A549 (cell line): ENCODE measurements around the gene APC. TPM values are rescaled to one million over a fixed set of nuclear protein-coding genes. Genes with fewer than 3 reads are reported as not detected.
A peak's percentile ranks its signal among the peaks of the same experiment; 100 is the strongest.

Source experiments
- ATAC-seq, 2 experiments: fragments of 200-7000 bp in 1 of 2; fragments of >200 bp in 1 of 2; cut with Nextera tagmentation in 1 of 2; cut with Tn5 transposase in 1 of 2; 3 replicates each; pipeline versions ENCODE4 v1.8.0 to v1.9.1; 2018 to 2020; ENCODE audit warnings: mild to moderate bottlenecking in 1 of 2, moderate library complexity in 1 of 2
- CTCF ChIA-PET: fragments of 300-600 bp; sonication (Branson Sonifier 250); formaldehyde crosslinking; extraction: SDS; loops from one replicate; lab custom pipeline; 2021; ENCODE audit warnings: antibody characterized with exemption, inconsistent platforms; lab: Yijun Ruan, JAX
- POLR2A ChIA-PET: fragments of 350-600 bp; formaldehyde crosslinking; extraction: SDS; loops from one replicate; lab custom pipeline; 2021; ENCODE audit warnings: antibody characterized with exemption, inconsistent platforms; lab: Yijun Ruan, JAX
- DNase-seq, 2 experiments: peaks; one replicate each; pipeline versions ENCODE4 v3.0.0 to v3.0.0-alpha.2; 2011 to 2016; ENCODE audit warnings: low read depth in 1 of 2, low spot score in 1 of 2
- FAIRE-seq: peaks from 2 replicates; lab custom pipeline; 2011; peaks lifted over from hg19 to GRCh38; lab: Jason Lieb, UNC
- H3K27ac ChIP-seq, 2 experiments: fragments of >200 bp; sonication (Bioruptor Twin); formaldehyde crosslinking; 3 replicates each; pipeline ENCODE4 v1.5.1; 2016 to 2017
- H3K4me1 ChIP-seq: fragments of >200 bp; sonication (Bioruptor Twin); formaldehyde crosslinking; 3 replicates; pipeline ENCODE4 v1.6.1; 2016
- H3K4me2 ChIP-seq: fragments of >200 bp; sonication (Bioruptor Twin); formaldehyde crosslinking; 3 replicates; pipeline ENCODE4 v1.6.1; 2016
- H3K4me3 ChIP-seq: fragments of >200 bp; sonication (Bioruptor Twin); formaldehyde crosslinking; 3 replicates; pipeline ENCODE4 v1.5.1; 2016
- H3K9me3 ChIP-seq: fragments of >200 bp; sonication (Bioruptor Twin); formaldehyde crosslinking; 3 replicates; pipeline ENCODE4 v1.6.1; 2016
- BHLHE40 ChIP-seq: IDR thresholded peaks from 2 replicates; pipeline ENCODE4 v1.6.1; 2012; ENCODE audit warnings: low read depth, low read length, inconsistent platforms
- CHD2 ChIP-seq: fragments of 150-350 bp; IDR thresholded peaks from 2 replicates; pipeline ENCODE4 v1.6.1; 2014; ENCODE audit warnings: low read length; ENCODE audit not compliant: partially characterized antibody
- CHD4 ChIP-seq: fragments of 200-600 bp; sonication (generic); IDR thresholded peaks from 2 replicates; pipeline ENCODE4 v1.6.1; 2016; ENCODE audit warnings: antibody characterized with exemption, mild to moderate bottlenecking, borderline replicate concordance
- EHMT2 ChIP-seq: fragments of 200-600 bp; sonication (generic); IDR thresholded peaks from 2 replicates; pipeline ENCODE4 v1.6.1; 2016; ENCODE audit warnings: antibody characterized with exemption, low read depth, mild to moderate bottlenecking, moderate library complexity
- ESRRA ChIP-seq: fragments of 150-350 bp; IDR thresholded peaks from 2 replicates; pipeline ENCODE4 v1.6.1; 2014; ENCODE audit warnings: mild to moderate bottlenecking, low read length, borderline replicate concordance
- FOSB ChIP-seq: fragments of 250-450 bp; sonication (Bioruptor Pico); IDR thresholded peaks from 2 replicates; pipeline ENCODE4 v1.5.0; 2020; ENCODE audit warnings: mild to moderate bottlenecking, moderate library complexity
- FOSL2 ChIP-seq, 2 experiments: fragments of 450-650 bp in 1 of 2; fragments of >200 bp in 1 of 2; sonication (Bioruptor Twin) in 1 of 2; formaldehyde crosslinking; IDR thresholded peaks; 2 replicates each; pipeline versions ENCODE4 v1.5.0 to v1.6.1; 2016 to 2020; ENCODE audit warnings: mild to moderate bottlenecking in 1 of 2, moderate library complexity in 1 of 2
- GATA3 ChIP-seq: IDR thresholded peaks from 2 replicates; pipeline ENCODE4 v1.6.1; 2012; ENCODE audit warnings: borderline replicate concordance
- HDAC2 ChIP-seq: fragments of 200-600 bp; sonication (generic); IDR thresholded peaks from 2 replicates; pipeline ENCODE4 v1.6.1; 2016
- HOXA7 ChIP-seq: fragments of 250-450 bp; sonication (Bioruptor Pico); IDR thresholded peaks from 2 replicates; pipeline ENCODE4 v1.5.0; 2020; ENCODE audit warnings: mild to moderate bottlenecking, moderate library complexity
- JUNB ChIP-seq: fragments of >200 bp; sonication (Bioruptor Twin); formaldehyde crosslinking; IDR thresholded peaks from 2 replicates; pipeline ENCODE4 v1.6.1; 2016
- KDM5A ChIP-seq: fragments of 200-600 bp; sonication (generic); IDR thresholded peaks from 2 replicates; pipeline ENCODE4 v1.6.1; 2016; ENCODE audit warnings: antibody characterized with exemption, mild to moderate bottlenecking
- NFE2L2 ChIP-seq: fragments of 150-350 bp; conservative IDR thresholded peaks from 2 replicates; pipeline ENCODE4 v1.6.1; 2014; ENCODE audit warnings: low read length
- NPAS2 ChIP-seq: fragments of 250-450 bp; sonication (Bioruptor Pico); IDR thresholded peaks from 2 replicates; pipeline ENCODE4 v1.8.0; 2022; ENCODE audit warnings: mild to moderate bottlenecking, moderate library complexity, borderline replicate concordance
- POLR2A ChIP-seq: IDR thresholded peaks from 2 replicates; pipeline ENCODE4 v1.6.1; 2012; ENCODE audit warnings: mild to moderate bottlenecking, low read length
- RAD21 ChIP-seq, 2 experiments: fragments of >200 bp in 1 of 2; sonication (Bioruptor Twin) in 1 of 2; formaldehyde crosslinking in 1 of 2; IDR thresholded peaks in 1 of 2; conservative IDR thresholded peaks in 1 of 2; 2 replicates in 1 of 2; 3 replicates in 1 of 2; pipeline ENCODE4 v1.6.1; 2012 to 2018; ENCODE audit warnings: inconsistent platforms in 1 of 2
- RFX5 ChIP-seq: fragments of 450-650 bp; IDR thresholded peaks from 2 replicates; pipeline ENCODE4 v1.7.1; 2014; ENCODE audit warnings: antibody characterized with exemption, mild to moderate bottlenecking, moderate library complexity
- SMC3 ChIP-seq: fragments of >200 bp; sonication (Bioruptor Twin); formaldehyde crosslinking; IDR thresholded peaks from 3 replicates; pipeline ENCODE4 v1.6.1; 2018; ENCODE audit warnings: inconsistent platforms
- SREBF2 ChIP-seq: fragments of 450-650 bp; IDR thresholded peaks from 2 replicates; pipeline ENCODE4 v1.6.1; 2014; ENCODE audit warnings: mild to moderate bottlenecking, moderate library complexity
- TP53 ChIP-seq: fragments of 250-450 bp; sonication (Bioruptor Pico); IDR thresholded peaks from 2 replicates; pipeline ENCODE4 v1.5.0; 2021; ENCODE audit warnings: mild to moderate bottlenecking, moderate library complexity
- WGBS: methylation state at CpG from one replicate; pipeline ENCODE4 v1.1.6; 2017; ENCODE audit errors: missing lambda C conversion rate; 5-methylcytosine and 5-hydroxymethylcytosine counted together
- polyA plus RNA-seq, 4 experiments: library from polyadenylated mRNA; depleted of rRNA in 3 of 4; stranded (reverse); fragments of >200 nt; fragmentation: RNase III in 1 of 4; extraction: RNeasy Plus Mini Kit Qiagen cat#74134 plus additional on column Dnase treatment in 1 of 4; gene quantifications; 2 replicates in 3 of 4; 3 replicates in 1 of 4; pipeline ENCODE4 v1.2.3, GENCODE V29; 2011 to 2017
- TF ChIP-seq, protein P1 (sequence below): fragments of 150-350 bp; IDR thresholded peaks from 2 replicates; pipeline ENCODE4 v1.6.1; 2014; ENCODE audit warnings: low read depth, mild to moderate bottlenecking, low read length
- TF ChIP-seq, protein P2 (sequence below): IDR thresholded peaks from 2 replicates; pipeline ENCODE4 v1.6.1; 2012
- TF ChIP-seq, protein P3 (sequence below): fragments of >200 bp; sonication (Bioruptor Twin); formaldehyde crosslinking; IDR thresholded peaks from 3 replicates; pipeline ENCODE4 v1.5.1; 2016
- TF ChIP-seq, protein P4 (sequence below): fragments of 250-450 bp; sonication (Bioruptor Pico); IDR thresholded peaks from 2 replicates; pipeline ENCODE4 v1.5.0; 2021; ENCODE audit warnings: mild to moderate bottlenecking, moderate library complexity, borderline replicate concordance

Gene APC
- polyA plus RNA-seq, 2 of the 4 experiments (the other 2 are of a cell fraction): 10.6 to 21.2 TPM

DNA sequence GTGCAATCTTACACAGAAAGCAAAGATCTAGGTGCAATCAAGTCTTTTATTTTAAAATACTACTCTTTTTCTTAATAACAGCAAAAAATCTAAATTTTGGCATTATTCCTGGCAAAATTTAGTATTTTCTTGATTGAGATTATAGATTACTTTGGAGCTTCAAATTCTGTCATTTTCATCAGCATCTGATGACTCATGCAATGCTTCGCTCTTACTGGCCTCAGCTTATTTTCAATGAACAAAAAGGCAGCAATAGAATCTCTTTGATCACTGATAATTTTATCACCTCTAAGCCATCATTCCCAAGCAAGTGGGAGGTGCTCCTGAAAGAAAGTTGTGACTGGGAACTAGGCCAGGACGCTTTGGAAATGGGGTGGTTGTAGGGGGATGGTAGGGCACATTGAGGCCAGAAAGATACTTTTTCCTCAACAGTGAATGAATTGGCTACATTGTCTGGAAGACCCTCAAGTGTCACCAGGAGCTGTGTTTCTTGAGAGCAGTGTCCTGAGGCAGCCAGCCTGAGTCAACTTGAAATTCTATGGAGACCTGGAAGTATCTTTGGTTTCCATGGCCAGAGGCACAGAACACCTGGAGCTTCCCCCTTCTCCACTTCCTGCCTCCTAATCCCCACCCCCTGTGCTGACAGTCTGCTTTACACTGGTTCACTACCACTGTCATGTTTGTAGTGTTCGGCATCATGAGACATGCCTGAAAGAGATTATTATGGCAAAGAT lies 46.9 kb upstream of the APC start:
- no peak for TF ChIP-seq POLR2A
- no peak for TF ChIP-seq FOSL2 (IDR thresholded peaks at IDR 0.05)
- peak; percentile 52; the same call in 1 of the 2 replicates for TF ChIP-seq FOSL2 (CRISPR knock-in tag; IDR thresholded peaks at IDR 0.05)
- ChIA-PET POLR2A (no interaction called here), CTCF (interaction anchor here (1.0 to 4.4 kb wide), 6 partner anchors 8 to 138 kb away, joined by 3 to 21 read pairs (median 6); no protein-coding TSS in a partner anchor)
- 51% methylated on average over 3 of the region's 3 CpGs for WGBS
- H3K27ac ChIP-seq: no peak overlapping the region
- no peak for ATAC-seq
- no peak overlapping the region for H3K4me3 ChIP-seq
- FAIRE-seq: no peak
- H3K9me3 ChIP-seq: no peaks in the 10 kb centered on the region
- no peak for DNase-seq
- H3K4me1 ChIP-seq: no peaks in the 10 kb centered on the region
- H3K4me2 ChIP-seq: no peak overlapping the region

DNA sequence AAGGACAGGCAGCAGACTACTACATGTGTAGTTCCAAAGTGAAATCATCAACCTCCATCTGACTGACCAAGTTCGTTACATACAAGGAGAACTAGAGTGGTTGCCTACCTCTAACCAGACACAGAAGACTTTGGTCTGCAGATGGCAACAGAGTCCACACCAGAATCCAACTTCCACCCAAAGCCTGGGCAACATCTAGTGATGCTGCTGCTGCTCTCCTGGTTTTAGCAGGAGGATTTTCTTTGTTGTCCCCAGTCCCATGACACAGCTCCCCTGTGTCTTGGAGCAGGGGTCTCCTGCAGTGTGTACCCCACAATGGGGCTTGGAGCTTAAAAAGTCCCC lies 46.4 kb upstream of the APC start:
- CTCF ChIA-PET: interaction anchor here (1.0 to 4.4 kb wide), 7 partner anchors 9 to 139 kb away, joined by 3 to 21 read pairs (median 5); no protein-coding TSS in a partner anchor
- no peak for DNase-seq

DNA sequence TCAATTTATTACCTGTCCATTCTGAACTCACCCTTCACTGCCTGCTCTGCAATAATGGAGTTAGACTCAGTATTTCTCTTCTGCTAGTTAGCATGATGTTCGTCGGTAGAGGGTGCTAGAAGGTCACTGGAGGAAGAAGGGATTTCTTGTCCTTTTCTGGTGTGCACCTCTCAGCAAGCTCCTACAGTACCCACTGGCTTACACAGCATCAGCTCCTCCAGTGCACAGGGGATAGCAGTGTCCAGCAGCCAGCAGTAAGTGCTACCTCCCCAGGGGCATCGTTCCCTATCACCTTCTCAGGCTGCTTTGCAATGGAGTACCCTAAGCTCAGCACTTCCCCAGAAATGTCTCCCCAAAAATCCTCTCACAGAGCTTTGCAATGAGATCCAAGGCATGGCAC lies 45.9 kb upstream of the APC start:
- 4% methylated on average over 3 of the region's 3 CpGs for whole genome bisulfite sequencing
- peak; percentile 38 to 68 for DNase-seq

More for the DNA sequence above, 46.4 kb upstream of the APC start:
- no peak for FAIRE-seq
- POLR2A ChIA-PET: no interaction called here
- peak in 1 of 2 experiments; percentile 38; a peak in 3 of 6 replicates for ATAC-seq
- H3K4me3 ChIP-seq: no peak overlapping the region
- TF ChIP-seq HOXA7 (CRISPR knock-in tag) (no peak), CHD2 (no peak), SREBF2 (no peak), RFX5 (no peak)
- TF ChIP-seq, all 56 proteins: peak for 0
- H3K27ac ChIP-seq: no peak overlapping the region
- no peaks in the 10 kb centered on the region for H3K4me1 ChIP-seq
- H3K9me3 ChIP-seq: no peaks in the 10 kb centered on the region
- WGBS: 8% methylated on average over 1 of the region's 1 CpG
- no peak overlapping the region for H3K4me2 ChIP-seq

More for the DNA sequence above, 45.9 kb upstream of the APC start:
- no peak overlapping the region for H3K27ac ChIP-seq
- H3K9me3 ChIP-seq: no peaks in the 10 kb centered on the region
- no peak overlapping the region for H3K4me2 ChIP-seq
- FAIRE-seq (peak; percentile 43), ATAC-seq (peak; percentile 78 to 94)
- CTCF ChIA-PET: interaction anchor here (1.0 to 4.4 kb wide), 7 partner anchors 8 to 139 kb away, joined by 3 to 21 read pairs (median 5); no protein-coding TSS in a partner anchor
- TF ChIP-seq HDAC2: no peak
- TF ChIP-seq GATA3: no peak
- TF ChIP-seq FOSB (CRISPR knock-in tag): no peak
- TF ChIP-seq, protein P1, sequence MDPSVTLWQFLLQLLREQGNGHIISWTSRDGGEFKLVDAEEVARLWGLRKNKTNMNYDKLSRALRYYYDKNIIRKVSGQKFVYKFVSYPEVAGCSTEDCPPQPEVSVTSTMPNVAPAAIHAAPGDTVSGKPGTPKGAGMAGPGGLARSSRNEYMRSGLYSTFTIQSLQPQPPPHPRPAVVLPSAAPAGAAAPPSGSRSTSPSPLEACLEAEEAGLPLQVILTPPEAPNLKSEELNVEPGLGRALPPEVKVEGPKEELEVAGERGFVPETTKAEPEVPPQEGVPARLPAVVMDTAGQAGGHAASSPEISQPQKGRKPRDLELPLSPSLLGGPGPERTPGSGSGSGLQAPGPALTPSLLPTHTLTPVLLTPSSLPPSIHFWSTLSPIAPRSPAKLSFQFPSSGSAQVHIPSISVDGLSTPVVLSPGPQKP: no peak
- TF ChIP-seq SMC3: peak; percentile 46
- peak; percentile 64 to 86 for TF ChIP-seq RAD21 (conservative IDR thresholded peaks at IDR 0.05 in 1 of 2, IDR thresholded peaks at IDR 0.05 in 1 of 2)
- TF ChIP-seq EHMT2: no peak
- no peak for TF ChIP-seq ESRRA
- no peak for TF ChIP-seq KDM5A
- no peak for TF ChIP-seq CHD4
- TF ChIP-seq, protein P2, sequence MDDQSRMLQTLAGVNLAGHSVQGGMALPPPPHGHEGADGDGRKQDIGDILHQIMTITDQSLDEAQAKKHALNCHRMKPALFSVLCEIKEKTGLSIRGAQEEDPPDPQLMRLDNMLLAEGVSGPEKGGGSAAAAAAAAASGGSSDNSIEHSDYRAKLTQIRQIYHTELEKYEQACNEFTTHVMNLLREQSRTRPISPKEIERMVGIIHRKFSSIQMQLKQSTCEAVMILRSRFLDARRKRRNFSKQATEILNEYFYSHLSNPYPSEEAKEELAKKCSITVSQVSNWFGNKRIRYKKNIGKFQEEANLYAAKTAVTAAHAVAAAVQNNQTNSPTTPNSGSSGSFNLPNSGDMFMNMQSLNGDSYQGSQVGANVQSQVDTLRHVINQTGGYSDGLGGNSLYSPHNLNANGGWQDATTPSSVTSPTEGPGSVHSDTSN: no peak
- TF ChIP-seq, protein P3, sequence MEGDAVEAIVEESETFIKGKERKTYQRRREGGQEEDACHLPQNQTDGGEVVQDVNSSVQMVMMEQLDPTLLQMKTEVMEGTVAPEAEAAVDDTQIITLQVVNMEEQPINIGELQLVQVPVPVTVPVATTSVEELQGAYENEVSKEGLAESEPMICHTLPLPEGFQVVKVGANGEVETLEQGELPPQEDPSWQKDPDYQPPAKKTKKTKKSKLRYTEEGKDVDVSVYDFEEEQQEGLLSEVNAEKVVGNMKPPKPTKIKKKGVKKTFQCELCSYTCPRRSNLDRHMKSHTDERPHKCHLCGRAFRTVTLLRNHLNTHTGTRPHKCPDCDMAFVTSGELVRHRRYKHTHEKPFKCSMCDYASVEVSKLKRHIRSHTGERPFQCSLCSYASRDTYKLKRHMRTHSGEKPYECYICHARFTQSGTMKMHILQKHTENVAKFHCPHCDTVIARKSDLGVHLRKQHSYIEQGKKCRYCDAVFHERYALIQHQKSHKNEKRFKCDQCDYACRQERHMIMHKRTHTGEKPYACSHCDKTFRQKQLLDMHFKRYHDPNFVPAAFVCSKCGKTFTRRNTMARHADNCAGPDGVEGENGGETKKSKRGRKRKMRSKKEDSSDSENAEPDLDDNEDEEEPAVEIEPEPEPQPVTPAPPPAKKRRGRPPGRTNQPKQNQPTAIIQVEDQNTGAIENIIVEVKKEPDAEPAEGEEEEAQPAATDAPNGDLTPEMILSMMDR: peak; percentile 54
- no peak for TF ChIP-seq BHLHE40
- TF ChIP-seq JUNB: no peak
- no peak for TF ChIP-seq TP53 (CRISPR knock-in tag)
- TF ChIP-seq NFE2L2: no peak
- TF ChIP-seq, protein P4, sequence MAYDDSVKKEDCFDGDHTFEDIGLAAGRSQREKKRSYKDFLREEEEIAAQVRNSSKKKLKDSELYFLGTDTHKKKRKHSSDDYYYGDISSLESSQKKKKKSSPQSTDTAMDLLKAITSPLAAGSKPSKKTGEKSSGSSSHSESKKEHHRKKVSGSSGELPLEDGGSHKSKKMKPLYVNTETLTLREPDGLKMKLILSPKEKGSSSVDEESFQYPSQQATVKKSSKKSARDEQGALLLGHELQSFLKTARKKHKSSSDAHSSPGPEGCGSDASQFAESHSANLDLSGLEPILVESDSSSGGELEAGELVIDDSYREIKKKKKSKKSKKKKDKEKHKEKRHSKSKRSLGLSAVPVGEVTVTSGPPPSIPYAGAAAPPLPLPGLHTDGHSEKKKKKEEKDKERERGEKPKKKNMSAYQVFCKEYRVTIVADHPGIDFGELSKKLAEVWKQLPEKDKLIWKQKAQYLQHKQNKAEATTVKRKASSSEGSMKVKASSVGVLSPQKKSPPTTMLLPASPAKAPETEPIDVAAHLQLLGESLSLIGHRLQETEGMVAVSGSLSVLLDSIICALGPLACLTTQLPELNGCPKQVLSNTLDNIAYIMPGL (CRISPR knock-in tag): no peak
- TF ChIP-seq NPAS2 (CRISPR knock-in tag): no peak
- no peak for TF ChIP-seq SREBF2
- POLR2A ChIA-PET: no interaction called here
- no peaks in the 10 kb centered on the region for H3K4me1 ChIP-seq
- no peak overlapping the region for H3K4me3 ChIP-seq
